Measurements from ENCODE around the gene MAP2K7.
A peak's percentile ranks its signal among the peaks of the same experiment; 100 is the strongest.

Gene MAP2K7

GRCh38 chr19:7866399-7867091 lies 37.1 kb upstream of the MAP2K7 start:
- DNase-seq (ENCODE audit: low read depth, low spot score): no peak

GRCh38 chr19:7867092-7867844 lies 36.4 kb upstream of the MAP2K7 start:
- no peak for DNase-seq (ENCODE audit: low read depth, low spot score)

GRCh38 chr19:7868326-7868670 lies 35.4 kb upstream of the MAP2K7 start:
- DNase-seq (ENCODE audit: low read depth, low spot score): no peak

GRCh38 chr19:7868671-7869452 lies 34.8 kb upstream of the MAP2K7 start:
- DNase-seq (ENCODE audit: low read depth, low spot score): peak; percentile 85

GRCh38 chr19:7869453-7869909 lies 34.2 kb upstream of the MAP2K7 start:
- DNase-seq (ENCODE audit: low read depth, low spot score): peak; percentile 58

- no peak for DNase-seq (ENCODE audit: low read depth, low spot score)
Measured at GRCh38 chr19:7869910-7870511, 33.7 kb upstream of the MAP2K7 start.

- DNase-seq (ENCODE audit: low read depth, low spot score): peak; percentile 41
Measured at GRCh38 chr19:7870571-7871436, 32.9 kb upstream of the MAP2K7 start.

- peak; percentile 89 for DNase-seq (ENCODE audit: low read depth, low spot score)
Measured at GRCh38 chr19:7871437-7872305, 32.0 kb upstream of the MAP2K7 start.

GRCh38 chr19:7872306-7873204 lies 31.1 kb upstream of the MAP2K7 start:
- no peak for DNase-seq (ENCODE audit: low read depth, low spot score)

GRCh38 chr19:7873304-7874075 lies 30.2 kb upstream of the MAP2K7 start:
- DNase-seq (ENCODE audit: low read depth, low spot score): no peak

GRCh38 chr19:7874076-7874896 lies 29.4 kb upstream of the MAP2K7 start, which contains the start of gene PRR36:
PRR36 (minus strand) TSS chr19:7874390; CDS start chr19:7873689, 701 bp downstream.
- peak; percentile 78 for DNase-seq (ENCODE audit: low read depth, low spot score)

GRCh38 chr19:7874897-7875273 lies 28.8 kb upstream of the MAP2K7 start:
- no peak for DNase-seq (ENCODE audit: low read depth, low spot score)

GRCh38 chr19:7877249-7877836 lies 26.3 kb upstream of the MAP2K7 start:
- DNase-seq (ENCODE audit: low read depth, low spot score): no peak

- DNase-seq (ENCODE audit: low read depth, low spot score): no peak
Measured at GRCh38 chr19:7879111-7879807, 24.4 kb upstream of the MAP2K7 start.

GRCh38 chr19:7879836-7880235 lies 23.8 kb upstream of the MAP2K7 start:
- no peak for DNase-seq (ENCODE audit: low read depth, low spot score)

GRCh38 chr19:7881910-7882309 lies 21.8 kb upstream of the MAP2K7 start:
- DNase-seq (ENCODE audit: low read depth, low spot score): no peak
